ENCODE data around the gene MIPEP. TPM values are rescaled to one million over a fixed set of nuclear protein-coding genes. Genes with fewer than 3 reads are reported as not detected.
A peak's percentile ranks its signal among the peaks of the same experiment; 100 is the strongest.

The MIPEP gene
- total and polyA plus RNA-seq, 2 experiments from 2014 or later: 17.1 to 19.8 TPM

DNA sequence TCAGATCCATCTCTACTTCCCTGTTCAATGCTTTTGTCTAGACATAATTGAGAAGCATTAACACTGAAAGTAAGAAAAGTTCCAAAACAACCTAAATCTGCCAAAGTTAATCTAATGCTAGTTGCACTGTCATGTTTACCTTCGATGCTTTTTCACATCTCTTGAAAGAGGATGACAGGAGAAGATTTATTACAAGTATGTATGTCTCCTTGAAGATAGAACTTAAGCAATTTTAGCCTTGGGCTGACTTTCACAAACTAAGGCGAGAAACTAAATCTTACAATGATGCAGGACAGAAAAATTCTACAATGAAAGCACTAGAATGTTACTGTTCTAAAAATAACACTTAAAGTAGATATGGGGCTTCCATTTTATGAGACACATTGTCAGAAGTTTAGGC, 64.0 kb downstream of the MIPEP start:
- Histone ChIP-seq H3K9me3 (ENCODE audit: low read depth) (no peaks in the 10 kb centered on the region), H3K4me1 (ENCODE audit: insufficient read depth) (no peaks in the 10 kb centered on the region), H3K4me3 (no peak overlapping the region), H3K4me2 (no peak overlapping the region), H3K27me3 (no peaks in the 10 kb centered on the region), H3K9me2 (replicated peaks; ENCODE audit: insufficient read depth) (no peaks in the 10 kb centered on the region), H3K79me2 (no peaks in the 10 kb centered on the region), H3K27ac (peak overlapping the region; percentile 32), H2AFZ (no peak overlapping the region), H4K20me1 (ENCODE audit: insufficient read depth, poor library complexity, severe bottlenecking) (no peaks in the 10 kb centered on the region), H3K36me3 (replicated peaks; ENCODE audit: insufficient read depth, low read depth) (no peaks in the 10 kb centered on the region)
- no peak for DNase-seq (ENCODE audit: low spot score)
- 85% methylated on average over 2 of the region's 2 CpGs for WGBS (ENCODE audit: low lambda C conversion rate, missing lambda C conversion rate)
- TF ChIP-seq EZH2 (IDR thresholded peaks at IDR 0.05; ENCODE audit: borderline replicate concordance) (no peak), EZH2phosphoT487 (IDR thresholded peaks at IDR 0.05; ENCODE audit: low read depth, severe bottlenecking, unreplicated experiment) (no peak)
- TF ChIP-seq, protein P1, sequence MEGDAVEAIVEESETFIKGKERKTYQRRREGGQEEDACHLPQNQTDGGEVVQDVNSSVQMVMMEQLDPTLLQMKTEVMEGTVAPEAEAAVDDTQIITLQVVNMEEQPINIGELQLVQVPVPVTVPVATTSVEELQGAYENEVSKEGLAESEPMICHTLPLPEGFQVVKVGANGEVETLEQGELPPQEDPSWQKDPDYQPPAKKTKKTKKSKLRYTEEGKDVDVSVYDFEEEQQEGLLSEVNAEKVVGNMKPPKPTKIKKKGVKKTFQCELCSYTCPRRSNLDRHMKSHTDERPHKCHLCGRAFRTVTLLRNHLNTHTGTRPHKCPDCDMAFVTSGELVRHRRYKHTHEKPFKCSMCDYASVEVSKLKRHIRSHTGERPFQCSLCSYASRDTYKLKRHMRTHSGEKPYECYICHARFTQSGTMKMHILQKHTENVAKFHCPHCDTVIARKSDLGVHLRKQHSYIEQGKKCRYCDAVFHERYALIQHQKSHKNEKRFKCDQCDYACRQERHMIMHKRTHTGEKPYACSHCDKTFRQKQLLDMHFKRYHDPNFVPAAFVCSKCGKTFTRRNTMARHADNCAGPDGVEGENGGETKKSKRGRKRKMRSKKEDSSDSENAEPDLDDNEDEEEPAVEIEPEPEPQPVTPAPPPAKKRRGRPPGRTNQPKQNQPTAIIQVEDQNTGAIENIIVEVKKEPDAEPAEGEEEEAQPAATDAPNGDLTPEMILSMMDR (IDR thresholded peaks at IDR 0.05; ENCODE audit: poor library complexity): no peak

DNA sequence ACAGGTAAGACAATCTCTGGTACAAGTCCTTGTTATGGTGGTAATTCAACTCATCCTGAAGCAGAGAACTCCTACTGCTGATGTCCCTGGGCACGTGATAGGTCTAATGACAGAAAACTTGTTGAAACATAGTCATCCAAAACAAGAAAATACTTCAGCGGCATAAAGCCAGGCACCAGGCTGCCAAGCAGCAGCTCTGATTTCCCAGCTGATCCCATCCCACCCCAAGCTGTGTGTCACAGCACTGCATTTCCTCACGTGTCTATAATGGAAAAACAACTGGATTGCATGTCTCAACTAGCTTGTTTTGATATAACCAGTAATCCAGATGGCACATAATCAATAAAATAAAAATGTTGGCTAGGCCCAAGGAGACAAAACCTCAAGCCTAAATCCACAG, 64.8 kb downstream of the MIPEP start:
- no peaks in the 10 kb centered on the region for H3K9me3 ChIP-seq (ENCODE audit: low read depth)
- DNase-seq (ENCODE audit: low spot score): no peak
- 91% methylated on average over 3 of the region's 3 CpGs for WGBS (ENCODE audit: low lambda C conversion rate, missing lambda C conversion rate)
- no peaks in the 10 kb centered on the region for H3K27me3 ChIP-seq
- no peak overlapping the region for H3K4me2 ChIP-seq
- no peaks in the 10 kb centered on the region for H4K20me1 ChIP-seq (ENCODE audit: insufficient read depth, poor library complexity, severe bottlenecking)
- H3K9me2 ChIP-seq (replicated peaks; ENCODE audit: insufficient read depth): no peaks in the 10 kb centered on the region
- H3K4me3 ChIP-seq: no peak overlapping the region
- H2AFZ ChIP-seq: no peak overlapping the region
- TF ChIP-seq EZH2 (IDR thresholded peaks at IDR 0.05; ENCODE audit: borderline replicate concordance): no peak
- TF ChIP-seq EZH2phosphoT487 (IDR thresholded peaks at IDR 0.05; ENCODE audit: low read depth, severe bottlenecking, unreplicated experiment): no peak
- TF ChIP-seq, protein P1 (IDR thresholded peaks at IDR 0.05; ENCODE audit: poor library complexity): no peak
- no peak overlapping the region for H3K27ac ChIP-seq
- no peaks in the 10 kb centered on the region for H3K36me3 ChIP-seq (replicated peaks; ENCODE audit: insufficient read depth, low read depth)
- no peaks in the 10 kb centered on the region for H3K4me1 ChIP-seq (ENCODE audit: insufficient read depth)
- H3K79me2 ChIP-seq: no peaks in the 10 kb centered on the region

DNA sequence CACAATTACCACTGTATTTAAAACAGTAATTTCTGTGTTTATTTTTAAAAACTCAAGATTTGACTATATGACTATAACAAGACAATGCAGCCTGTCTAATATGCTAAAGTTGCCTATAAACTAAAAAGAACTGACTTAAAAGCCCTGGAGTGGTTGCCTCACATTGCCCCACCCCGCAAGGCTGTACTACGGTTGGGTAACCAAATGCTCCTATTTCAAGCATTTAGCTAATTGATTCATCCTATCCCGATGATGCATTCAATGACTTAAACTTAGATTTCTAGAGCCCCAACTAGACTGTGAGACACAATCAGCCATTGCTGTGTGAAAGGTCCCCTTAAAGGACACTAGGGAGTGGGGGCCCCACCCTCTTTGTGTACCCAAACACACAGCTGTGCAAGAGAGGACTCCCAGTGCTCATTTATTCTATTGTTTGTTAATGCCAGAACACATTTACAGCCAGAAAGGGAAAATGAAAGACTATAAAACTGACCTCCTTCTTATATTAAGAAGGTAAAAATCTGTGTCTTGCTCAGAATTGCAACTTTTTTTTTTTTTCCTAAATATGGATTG, 66.9 kb downstream of the MIPEP start:
- TF ChIP-seq, protein P1 (IDR thresholded peaks at IDR 0.05; ENCODE audit: poor library complexity): no peak
- TF ChIP-seq EZH2phosphoT487 (IDR thresholded peaks at IDR 0.05; ENCODE audit: low read depth, severe bottlenecking, unreplicated experiment): no peak
- TF ChIP-seq EZH2 (IDR thresholded peaks at IDR 0.05; ENCODE audit: borderline replicate concordance): no peak
- WGBS (ENCODE audit: low lambda C conversion rate, missing lambda C conversion rate): 93% methylated on average over 3 of the region's 3 CpGs
- Histone ChIP-seq H3K79me2 (no peaks in the 10 kb centered on the region), H3K27ac (no peak overlapping the region), H3K9me3 (ENCODE audit: low read depth) (no peaks in the 10 kb centered on the region), H3K36me3 (replicated peaks; ENCODE audit: insufficient read depth, low read depth) (no peaks in the 10 kb centered on the region), H3K4me1 (ENCODE audit: insufficient read depth) (no peaks in the 10 kb centered on the region), H3K4me3 (no peak overlapping the region), H3K4me2 (no peak overlapping the region), H3K9me2 (replicated peaks; ENCODE audit: insufficient read depth) (no peaks in the 10 kb centered on the region), H3K27me3 (no peaks in the 10 kb centered on the region), H4K20me1 (ENCODE audit: insufficient read depth, poor library complexity, severe bottlenecking) (no peaks in the 10 kb centered on the region), H2AFZ (no peak overlapping the region)
- DNase-seq (ENCODE audit: low spot score): no peak

Data from hepatocyte (in vitro differentiated cells).